ENCODE data around the gene PRKG2.

GRCh38 chr4:81093720-81094401 lies 121.2 kb downstream of the PRKG2 start:
- no peak for TF ChIP-seq MAX (IDR thresholded peaks at IDR 0.05)
- no peak for TF ChIP-seq YY1 (IDR thresholded peaks at IDR 0.05; ENCODE audit: low read depth)
- no peak for TF ChIP-seq EGR1 (IDR thresholded peaks at IDR 0.05)
